Activated CD4-positive, CD25-positive, alpha-beta regulatory T cell treated with anti-CD3 and anti-CD28 coated beads, Interleukin-2, amount 50 U/mL, for 16 hours (primary cell): ENCODE measurements around the gene COPB1.
A peak's percentile ranks its signal among the peaks of the same experiment; 100 is the strongest.

ENCODE experiments used
- DNase-seq: peaks from one replicate; pipeline ENCODE4 v3.0.0-alpha.2; 2020; ENCODE audit warnings: low read depth, low spot score

Gene COPB1

DNA sequence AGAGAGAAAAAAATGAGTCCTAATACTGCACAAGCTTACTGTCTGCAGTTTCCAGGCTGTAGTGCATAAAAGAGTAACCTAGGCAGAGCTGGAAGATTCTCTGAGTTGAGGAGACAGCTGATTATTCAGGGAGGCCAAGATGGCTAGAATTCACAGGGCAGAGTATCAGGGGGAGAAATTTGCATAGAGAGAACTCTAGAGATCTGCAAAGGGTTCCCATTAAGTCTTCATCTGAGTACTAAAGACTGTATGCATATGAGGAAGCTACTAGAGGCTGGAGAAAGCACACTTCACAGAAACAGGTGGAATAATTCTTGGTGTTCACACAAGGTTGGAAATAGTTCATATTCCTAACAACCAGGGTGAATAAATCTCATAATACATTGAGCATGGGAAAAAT is 74.0 kb downstream of the COPB1 start:
- DNase-seq = no peak

DNA sequence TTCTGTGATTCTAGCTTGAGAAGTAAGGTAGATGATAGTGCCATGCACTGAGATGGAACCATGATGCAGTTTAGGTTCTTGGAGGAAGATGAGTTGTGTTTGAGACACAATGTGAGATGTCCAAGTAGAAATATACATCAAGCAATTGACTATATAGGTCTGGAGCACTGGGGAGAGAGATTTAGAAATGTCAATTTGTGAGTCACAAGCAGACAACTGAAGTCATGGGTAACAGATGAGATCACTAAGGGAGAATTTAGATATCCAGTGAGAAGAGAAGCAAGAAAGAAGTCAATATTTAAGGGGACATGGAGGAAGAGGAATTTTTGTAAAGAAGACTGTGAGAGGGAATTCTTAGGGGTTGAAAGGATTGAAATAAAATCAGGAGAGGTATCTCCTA is 75.5 kb downstream of the COPB1 start:
- DNase-seq = no peak

DNA sequence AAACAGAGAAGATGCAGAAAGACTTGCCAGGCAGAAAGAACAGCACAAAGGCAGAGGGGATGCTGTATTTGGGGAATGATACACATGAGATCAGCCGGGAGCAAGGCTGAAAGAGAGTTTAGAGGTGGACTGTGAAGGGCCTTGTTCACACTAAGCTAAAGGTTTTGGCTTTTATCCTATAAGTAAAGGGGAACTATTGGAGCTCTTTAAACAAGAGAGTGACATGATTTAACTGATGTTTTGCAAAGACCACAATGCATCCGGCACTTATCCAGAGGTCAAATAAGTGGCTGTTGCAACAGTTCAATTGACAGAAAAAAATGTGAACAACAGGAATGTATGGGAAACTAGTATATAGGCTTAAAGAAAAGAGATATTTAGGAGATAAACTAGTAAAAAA is 76.0 kb downstream of the COPB1 start:
- DNase-seq = no peak

DNA sequence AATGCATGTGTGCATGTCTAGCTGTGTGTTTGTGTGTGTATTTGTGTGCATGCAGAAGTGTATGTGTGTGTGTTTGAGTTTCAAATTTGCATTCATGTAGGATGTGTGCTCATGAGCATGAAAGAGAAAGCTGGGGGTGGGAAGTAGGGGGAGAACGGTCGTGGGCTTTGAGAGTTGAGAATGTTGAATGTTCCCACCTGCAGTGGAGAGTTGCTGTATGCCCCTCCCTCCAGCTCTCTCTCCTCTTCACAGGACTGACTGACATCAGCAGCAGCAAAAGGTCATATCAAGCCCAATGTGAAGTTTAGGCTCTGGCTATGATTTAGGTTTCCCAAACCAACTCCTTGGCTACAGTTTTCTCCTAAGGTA is 76.8 kb downstream of the COPB1 start:
- no peak for DNase-seq

DNA sequence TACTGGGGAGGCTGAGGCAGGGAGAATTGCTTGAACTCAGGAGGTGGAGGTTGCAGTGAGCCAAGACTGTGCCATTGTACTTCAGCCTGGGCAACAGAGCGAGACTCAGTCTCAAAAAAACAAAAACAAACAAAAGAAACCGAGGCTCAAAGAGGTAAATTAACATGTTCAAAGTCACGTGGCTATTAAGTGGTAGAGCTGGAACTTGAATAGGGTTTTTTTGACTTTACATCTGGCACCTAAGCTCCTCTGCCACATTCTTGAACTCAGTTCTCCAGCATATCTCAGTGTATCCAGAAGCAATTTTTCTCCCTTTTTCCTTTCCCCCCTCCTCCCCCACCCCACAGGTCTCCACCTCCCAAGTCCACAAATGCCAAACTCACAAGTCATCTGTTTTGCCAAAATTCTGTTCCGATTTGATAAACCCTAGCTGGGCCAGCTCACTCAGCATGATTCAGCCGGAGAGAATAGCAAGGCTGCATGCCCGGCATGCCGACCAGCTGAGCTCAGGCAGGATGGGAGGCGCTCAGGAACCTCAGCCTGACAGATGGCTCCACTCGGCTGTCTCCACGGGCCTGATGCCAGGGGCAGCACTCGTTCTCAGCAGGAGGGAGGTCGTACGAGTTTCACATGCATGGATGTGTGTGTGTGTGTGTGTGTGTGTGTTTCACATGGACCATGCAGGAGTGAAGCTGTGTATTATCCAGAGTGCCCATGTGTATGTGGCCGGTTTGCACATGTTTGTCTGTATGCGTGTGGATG is 77.4 kb downstream of the COPB1 start:
- no peak for DNase-seq

DNA sequence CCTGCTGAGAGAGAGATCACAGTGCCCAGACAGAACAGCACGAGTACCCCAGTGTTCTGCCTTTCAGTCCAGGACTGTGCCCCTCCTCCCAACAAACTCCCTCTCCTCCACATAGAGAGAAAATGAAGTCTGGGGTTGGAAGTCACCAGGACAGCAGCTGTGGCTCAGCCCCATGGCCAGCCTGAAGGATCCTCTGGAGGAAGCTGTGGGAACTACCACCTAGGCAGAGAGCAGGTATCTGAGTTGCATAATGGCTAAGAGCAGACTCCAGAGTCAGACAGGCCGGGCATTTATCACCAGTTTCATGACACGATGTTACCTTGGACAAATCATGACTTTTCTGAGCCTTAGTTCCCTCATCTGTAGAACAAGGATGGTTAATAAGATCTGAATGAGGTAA is 79.4 kb downstream of the COPB1 start:
- no peak for DNase-seq

DNA sequence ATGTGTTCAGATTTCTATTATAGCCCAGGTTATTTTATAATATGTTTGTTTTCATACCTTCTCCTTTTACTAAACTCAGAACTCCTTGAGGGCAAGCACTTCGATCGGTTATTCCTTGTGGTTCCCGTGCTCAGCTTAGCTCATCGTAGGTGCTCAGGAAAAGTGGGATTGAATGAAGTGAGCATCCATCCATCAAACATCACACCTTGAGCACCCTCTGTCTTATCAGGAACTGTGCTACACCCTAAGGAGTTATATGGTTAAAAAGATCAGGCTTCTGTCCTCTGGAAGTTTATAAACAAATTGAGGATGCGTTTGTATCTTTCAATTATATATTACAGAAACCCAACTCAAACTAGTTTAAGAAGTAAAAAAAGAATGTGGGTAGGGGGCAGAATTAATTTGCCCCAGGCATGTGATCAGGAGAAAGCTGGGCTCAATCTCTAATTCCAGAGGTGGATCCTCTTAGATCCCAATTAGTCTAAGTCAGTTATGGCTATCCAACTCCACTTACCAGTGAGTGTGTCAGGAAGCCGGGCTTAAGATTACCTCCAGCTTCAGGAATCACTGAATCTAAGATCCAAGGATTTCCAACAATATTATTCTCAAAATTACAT is 80.7 kb downstream of the COPB1 start:
- DNase-seq = no peak

DNA sequence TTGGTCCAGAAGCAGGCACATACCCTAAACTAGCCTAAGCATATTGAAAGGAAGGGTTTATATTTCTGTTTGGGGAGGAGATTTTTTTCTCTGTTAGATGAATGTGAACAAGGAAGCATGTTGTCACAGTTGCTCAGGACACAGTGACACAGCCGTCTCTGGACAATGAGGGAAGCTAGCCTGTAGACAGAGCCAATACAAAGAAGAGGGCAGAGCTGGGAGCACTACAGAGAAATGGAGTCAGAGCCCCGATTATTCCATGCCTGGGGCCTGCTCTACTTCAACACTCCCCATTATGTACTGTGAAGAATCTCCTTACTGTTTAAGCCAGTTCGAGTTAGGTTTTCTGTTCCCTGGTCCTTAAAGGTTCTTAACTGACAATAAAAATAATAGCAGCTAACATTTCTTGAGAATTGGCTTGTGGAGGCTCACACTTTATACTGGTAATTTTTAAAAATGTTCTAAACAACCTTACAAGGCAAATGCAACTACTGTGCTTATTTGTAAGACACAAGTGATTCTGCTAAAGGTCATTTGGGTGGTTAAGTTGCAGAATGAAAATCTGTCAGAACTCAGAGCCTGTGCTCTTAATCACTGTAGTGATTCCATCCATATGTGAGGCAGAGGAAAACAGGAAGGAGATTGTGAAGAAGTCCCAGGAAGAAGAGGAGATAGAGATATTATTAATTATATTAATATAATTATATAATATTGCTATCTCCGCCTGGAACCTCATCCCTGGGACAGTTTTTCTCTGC is 81.8 kb downstream of the COPB1 start:
- DNase-seq = no peak

DNA sequence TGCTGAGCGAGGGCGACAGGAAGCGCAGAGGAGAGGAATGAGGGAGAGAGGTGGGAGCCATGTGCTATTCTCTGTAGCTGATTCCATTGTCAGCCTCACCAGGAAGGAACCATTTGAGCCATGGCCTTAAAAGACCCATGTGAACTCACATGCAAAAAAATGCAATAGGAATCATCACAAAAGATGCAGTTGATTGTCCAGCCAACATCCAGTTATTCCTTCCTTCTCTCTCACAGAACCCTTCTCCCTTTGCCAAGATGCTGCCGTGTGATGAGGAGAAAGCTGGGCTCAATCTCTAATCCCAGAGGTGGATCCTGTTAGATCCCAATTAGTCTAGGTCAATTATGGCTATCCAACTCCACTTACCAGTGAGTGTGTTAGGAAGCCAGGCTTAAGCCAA is 82.4 kb downstream of the COPB1 start:
- DNase-seq = no peak

DNA sequence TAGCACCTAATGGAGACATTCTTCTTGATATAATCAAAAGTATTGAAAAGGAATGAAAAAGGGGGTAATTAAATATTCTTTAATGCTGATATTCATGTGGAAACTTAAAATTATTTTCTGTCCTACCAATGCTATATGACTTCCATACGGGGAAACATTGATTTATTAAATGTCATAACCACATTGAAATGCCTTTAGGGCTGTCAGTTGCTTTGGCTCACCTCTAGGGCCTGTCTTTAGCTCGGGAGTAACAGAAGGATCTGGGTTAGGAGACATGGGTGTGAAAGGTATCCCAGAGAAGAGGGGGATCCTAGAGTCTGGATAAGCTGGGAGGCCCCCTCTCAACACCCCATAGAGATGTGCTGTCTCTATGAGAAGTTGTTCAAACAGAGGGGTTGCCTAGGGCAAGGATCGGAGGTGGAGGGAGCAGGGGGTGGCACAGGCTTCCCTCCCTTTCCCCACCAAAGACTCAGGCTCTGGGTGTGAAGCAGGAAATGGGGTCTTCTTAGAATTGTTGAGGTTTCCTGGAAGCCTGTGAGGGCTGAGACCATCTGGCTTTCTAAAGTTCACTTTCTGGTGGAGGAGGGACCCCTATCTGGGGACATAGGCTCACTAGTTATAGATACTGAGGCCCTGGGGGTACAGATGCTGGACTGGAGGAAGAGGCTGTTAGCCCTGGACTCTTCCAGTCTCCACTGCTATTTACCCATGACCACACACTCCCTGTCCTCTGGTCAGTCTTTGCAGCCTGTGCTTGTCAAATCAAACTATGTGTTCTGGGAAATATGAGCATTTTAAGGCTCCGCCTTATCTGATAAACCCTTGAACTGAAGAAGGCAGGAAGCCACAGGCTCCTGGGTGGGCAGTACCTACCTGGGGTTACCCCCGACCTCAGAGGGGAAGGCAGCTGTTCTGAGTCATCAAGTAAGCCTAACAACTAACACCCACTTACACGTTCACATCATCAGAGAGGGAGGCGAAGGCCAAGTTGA is 84.8 kb downstream of the COPB1 start:
- peak; percentile 38 for DNase-seq

DNA sequence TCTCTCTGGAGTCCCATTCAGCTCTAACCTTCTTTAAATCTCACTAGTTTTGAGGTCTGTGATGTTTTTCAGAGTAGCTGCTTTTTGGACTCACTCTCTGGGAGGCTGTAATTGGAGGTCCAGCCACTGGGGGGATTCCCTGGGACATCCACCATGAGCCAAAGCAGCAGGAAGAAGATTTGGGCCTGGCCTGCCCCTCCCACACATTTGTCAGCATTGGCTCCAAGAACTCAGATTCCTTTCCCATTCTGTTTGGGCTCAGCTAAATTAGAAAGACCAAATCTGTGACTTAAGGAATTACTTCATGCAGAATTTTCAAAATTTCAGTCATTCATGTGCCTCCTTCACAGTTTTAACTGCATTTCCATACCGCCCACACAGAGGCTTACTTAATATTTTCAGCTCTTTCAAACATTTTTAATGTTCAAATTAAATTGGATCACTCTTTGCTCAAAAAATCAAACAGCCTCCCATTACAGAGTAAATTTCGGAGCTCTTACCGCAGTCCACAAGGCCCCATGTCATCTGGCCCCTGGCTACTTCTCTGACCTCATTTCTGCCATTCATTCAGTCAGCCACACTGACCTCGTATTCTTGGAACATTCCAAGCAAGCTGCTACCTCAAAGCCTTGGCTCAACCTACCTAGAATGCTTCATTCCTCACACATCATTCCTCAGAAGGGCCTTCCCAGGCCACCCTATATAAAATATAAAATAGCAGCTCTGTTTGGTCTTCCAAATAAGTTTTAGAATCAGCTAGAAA is 86.1 kb downstream of the COPB1 start:
- DNase-seq = no peak

DNA sequence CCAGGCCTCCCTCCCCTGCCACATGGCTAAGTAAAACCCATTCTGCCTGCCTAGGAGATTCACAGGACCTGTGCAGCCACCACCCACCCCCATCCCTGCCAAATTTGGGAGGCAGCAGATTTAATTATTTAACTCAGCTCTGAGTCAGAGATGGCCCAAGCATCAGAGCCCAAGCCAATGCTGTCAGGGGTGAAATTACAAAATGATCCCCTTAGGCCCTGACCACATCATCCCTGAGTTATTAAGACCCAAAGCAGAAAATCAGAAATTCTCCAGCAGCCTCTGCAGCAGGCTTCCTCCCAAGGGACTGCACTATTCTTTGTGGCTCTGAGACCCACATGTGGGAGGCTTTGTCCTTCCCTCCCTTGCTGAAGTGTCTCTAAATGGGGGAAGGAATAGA is 87.8 kb downstream of the COPB1 start:
- no peak for DNase-seq

DNA sequence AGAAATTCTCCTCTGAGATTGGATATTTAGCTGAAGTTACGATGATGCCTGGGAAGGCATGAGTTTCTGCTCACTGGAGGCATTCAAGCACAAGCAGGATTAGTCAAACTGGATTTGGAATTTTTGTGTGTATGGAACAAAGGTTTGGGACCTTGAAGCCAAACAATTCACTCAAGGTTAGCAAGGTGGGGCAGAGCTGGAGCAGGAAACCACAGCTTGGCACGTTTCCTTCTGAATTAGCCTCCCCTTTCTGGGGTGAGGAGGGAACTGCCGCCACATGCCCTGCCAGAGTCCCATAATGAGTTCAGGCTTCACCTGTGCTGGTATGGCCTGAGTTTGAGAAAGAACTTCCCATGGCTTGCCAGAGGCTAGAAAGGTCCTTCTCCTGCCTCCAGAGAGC is 89.7 kb downstream of the COPB1 start:
- no peak for DNase-seq

DNA sequence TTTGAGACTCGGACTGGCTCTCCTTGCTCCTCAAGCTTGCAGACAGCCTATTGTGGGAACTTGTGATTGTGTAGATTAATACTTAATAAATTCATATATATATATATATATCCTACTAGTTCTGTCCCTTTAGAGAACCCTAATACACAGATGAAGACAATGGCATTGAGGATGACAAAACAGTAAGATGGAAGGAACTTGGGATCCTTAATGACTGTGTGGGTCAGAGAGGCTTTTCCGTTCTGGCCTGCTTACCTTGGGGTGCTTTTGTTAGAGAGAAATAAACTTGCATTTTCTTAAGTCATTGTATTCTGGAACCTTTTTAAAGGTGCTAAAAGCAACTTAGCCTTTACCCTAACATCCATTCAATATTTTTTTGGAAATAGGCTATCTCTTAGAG is 91.0 kb downstream of the COPB1 start:
- DNase-seq = no peak
